GM12872 (cell line): ENCODE measurements around the gene COL8A1.

Experiments
- TF ChIP-seq, protein P1 (sequence below): IDR thresholded peaks from 3 replicates; pipeline ENCODE4 v1.5.1; 2011; ENCODE audit warnings: low read depth, mild to moderate bottlenecking, low read length, moderate library complexity; ENCODE audit not compliant: insufficient read depth

Gene COL8A1

DNA sequence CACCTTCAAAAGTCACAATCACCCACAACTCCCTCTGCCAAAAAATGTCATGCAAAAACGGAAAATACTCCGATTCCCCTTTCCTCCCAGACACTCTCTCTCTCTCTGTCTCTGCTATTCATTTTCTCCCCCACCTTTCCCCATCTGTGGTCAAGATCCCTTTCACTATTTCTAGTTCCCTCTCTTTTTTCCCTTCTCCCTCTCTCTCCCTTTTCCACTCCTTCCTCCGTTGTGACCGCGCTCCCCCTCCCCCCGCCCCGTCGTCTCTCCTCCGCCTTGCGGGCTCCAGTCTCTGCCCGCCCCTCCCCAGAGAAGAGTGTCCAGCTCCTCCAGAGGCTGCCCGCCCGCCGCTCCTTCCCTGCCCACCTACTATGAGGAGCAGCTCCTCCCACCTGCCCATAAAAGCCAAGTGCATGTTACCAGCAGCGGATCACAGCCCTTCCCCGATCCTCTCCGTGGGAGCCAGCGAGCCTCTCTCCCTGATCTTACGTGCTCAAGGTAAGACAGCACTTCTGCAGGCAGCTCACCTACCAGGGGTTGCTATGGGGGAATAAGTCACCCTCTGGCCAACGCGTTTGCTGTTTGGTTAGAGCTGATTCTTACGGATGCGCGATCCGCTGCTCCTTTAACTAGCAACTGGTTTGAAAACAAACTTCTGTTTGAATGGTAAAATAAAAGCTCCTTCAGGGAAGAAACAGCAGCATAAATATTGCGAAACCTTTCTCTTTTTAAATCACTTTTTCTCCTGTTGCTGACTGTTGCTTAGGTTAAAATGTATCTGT lies at the start of gene COL8A1:
Gene COL8A1 (plus strand): TSS at position 428 of the 782 bp plus-strand sequence. CDS start 152,089 bp downstream, outside the sequence.
- TF ChIP-seq, protein P1, sequence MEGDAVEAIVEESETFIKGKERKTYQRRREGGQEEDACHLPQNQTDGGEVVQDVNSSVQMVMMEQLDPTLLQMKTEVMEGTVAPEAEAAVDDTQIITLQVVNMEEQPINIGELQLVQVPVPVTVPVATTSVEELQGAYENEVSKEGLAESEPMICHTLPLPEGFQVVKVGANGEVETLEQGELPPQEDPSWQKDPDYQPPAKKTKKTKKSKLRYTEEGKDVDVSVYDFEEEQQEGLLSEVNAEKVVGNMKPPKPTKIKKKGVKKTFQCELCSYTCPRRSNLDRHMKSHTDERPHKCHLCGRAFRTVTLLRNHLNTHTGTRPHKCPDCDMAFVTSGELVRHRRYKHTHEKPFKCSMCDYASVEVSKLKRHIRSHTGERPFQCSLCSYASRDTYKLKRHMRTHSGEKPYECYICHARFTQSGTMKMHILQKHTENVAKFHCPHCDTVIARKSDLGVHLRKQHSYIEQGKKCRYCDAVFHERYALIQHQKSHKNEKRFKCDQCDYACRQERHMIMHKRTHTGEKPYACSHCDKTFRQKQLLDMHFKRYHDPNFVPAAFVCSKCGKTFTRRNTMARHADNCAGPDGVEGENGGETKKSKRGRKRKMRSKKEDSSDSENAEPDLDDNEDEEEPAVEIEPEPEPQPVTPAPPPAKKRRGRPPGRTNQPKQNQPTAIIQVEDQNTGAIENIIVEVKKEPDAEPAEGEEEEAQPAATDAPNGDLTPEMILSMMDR = no peak

DNA sequence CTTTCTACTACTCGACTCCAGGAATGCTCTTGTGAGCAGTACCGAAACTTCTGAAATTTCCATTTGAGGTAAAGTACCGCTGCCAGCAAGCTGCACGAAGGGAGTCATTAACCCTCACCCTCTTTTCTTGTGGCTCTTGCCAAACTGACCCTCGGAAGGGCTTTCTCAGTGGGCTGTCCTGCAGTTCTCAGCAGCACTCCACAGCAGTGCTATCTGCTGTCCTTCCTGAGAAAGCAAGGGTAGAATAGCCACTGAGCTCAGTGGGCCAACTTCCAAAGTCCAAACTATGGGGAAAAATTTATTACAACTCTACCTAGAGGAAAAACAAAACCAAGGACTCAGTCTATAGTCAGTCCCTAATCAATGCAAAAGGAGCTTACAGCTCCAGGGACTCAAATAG lies 38.5 kb upstream of the COL8A1 start:
- TF ChIP-seq, protein P1 = no peak

DNA sequence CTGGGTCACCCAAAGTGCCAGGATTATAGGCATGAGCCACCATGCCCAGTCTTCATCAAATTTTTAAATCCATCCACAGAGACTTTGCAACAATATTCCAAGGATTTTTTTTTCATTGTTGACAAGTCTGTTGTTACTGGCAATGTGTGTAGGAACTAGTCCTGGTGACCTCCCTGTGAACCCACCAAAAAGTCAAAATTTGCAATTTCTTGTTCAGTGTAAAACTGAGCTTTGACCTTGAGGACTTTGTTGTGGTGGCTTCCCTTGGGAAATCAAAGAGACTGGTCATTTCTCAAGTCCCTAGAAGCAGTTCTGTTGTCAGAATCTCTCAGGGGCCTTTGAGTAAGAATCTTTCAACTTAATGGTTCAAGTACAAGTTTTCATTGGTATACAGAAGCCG lies 36.9 kb upstream of the COL8A1 start:
- TF ChIP-seq, protein P1 = no peak

DNA sequence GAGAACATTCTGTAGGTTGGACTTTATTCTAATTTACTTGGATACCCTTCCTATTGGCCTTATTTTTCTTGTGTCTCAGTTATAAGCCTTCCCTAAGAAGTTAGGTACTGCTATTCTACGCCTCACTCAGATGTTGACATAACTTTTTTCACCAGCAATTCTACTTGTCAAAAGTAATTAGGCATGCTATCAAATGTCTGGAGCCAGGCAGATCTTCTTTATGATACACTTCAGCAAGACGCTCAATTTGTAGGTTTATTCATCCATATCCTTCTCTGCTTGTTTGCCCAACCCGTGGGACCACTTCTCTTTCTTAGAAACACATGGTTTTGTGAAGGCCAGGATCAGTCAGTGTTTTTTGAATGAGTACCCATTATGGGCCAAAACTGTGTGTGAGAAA lies 36.2 kb upstream of the COL8A1 start:
- TF ChIP-seq, protein P1 = no peak

DNA sequence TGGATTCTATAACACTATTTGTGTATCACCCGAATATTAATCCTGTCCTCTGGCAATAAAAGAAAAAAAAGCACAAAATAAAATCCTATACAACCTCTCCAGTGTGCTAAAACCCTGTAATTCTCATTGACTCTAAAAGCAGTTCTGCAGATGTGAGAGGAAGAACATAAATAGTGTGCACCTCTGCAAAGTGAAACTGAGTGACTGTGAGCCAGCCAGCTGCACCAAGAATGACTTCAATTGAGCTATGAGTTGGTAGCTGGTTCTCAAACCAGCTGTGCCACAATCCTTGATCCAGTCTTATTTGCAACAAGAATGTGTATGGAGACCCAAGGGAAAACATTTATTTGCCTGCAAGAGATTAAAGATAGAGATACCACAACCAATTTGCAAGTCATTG lies 31.2 kb upstream of the COL8A1 start:
- TF ChIP-seq, protein P1 = no peak

DNA sequence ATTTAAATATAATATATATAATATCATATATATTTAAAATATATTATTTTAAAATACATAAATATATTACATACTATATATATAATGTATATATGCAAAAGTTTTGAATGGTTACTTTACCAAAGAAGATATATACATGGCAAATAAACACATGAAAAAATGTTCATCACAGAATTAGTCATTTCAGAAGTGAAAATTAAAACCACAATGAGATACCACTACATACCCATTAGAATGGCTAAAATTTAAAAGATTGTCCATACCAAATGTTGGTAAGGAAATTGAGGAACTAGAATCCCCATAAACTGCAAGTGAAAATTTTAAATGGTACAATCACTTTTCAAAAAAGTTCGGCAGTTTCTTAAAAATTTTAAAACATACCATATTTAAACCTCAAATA lies 23.6 kb upstream of the COL8A1 start:
- TF ChIP-seq, protein P1 = no peak

DNA sequence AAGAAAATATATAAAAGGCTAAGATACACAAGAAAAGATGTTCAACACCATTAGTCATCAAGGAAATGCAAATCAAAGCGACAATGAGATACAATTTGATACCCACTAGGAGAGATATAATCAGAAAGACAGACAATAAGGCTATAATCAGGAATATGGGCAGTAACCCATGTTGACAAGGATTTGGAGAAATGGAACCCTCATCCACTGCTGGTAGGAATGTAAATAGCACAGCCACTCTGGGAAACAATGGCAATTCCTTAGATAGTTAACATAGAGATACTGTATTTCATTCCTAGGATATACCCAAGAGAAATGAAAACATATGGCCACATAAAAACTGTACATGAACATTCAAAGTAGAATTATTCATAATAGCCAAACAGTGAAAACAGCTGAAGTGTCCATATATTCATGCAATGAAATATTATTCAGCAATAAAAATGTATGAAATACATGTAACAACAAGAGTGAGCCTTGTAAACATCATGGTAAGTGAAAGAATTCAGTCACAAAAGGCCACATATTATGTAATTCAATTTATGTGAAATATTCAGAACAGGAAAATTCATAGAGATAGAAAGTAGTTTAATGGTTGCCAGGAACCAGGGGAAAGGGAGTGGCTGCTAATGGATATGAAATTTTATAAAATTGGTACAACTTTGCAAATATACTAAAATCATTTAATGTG lies 18.2 kb upstream of the COL8A1 start:
- TF ChIP-seq, protein P1 = no peak
